Neutrophil (primary cell): ENCODE measurements around the gene SNAP23.

Source experiments
- H3K27ac ChIP-seq: fragments of 200-600 bp; sonication (generic); 2 replicates; pipeline ENCODE4 v1.5.1; 2016; ENCODE audit warnings: mild to moderate bottlenecking, moderate library complexity
- H3K27me3 ChIP-seq: fragments of 200-600 bp; sonication (generic); 2 replicates; pipeline ENCODE4 v1.6.0; 2016; ENCODE audit warnings: mild to moderate bottlenecking
- H3K36me3 ChIP-seq: fragments of 200-600 bp; sonication (generic); 2 replicates; pipeline ENCODE4 v1.5.1; 2017
- H3K4me1 ChIP-seq, 2 experiments: fragments of 200-600 bp in 1 of 2; sonication (generic) in 1 of 2; 1 replicate in 1 of 2; 2 replicates in 1 of 2; pipeline versions ENCODE4 v1.5.1 to v1.6.1; 2013 to 2016; ENCODE audit warnings: low read depth in 1 of 2, low read length in 1 of 2, mild to moderate bottlenecking in 1 of 2, moderate library complexity in 1 of 2; ENCODE audit not compliant: control insufficient read depth in 1 of 2, insufficient read depth in 1 of 2
- H3K4me3 ChIP-seq, 2 experiments: fragments of 200-600 bp in 1 of 2; sonication (generic) in 1 of 2; 1 replicate in 1 of 2; 2 replicates in 1 of 2; pipeline ENCODE4 v1.5.1; 2013 to 2016; ENCODE audit warnings: low read depth in 1 of 2, low read length in 1 of 2, mild to moderate bottlenecking in 1 of 2, moderate library complexity in 1 of 2
- H3K9me3 ChIP-seq: fragments of 200-600 bp; sonication (generic); 2 replicates; pipeline ENCODE4 v1.5.1; 2016
- TF ChIP-seq, protein P1 (sequence below): fragments of 200-600 bp; sonication (generic); IDR thresholded peaks from 2 replicates; pipeline ENCODE4 v1.5.1; 2016; ENCODE audit warnings: antibody characterized with exemption

The SNAP23 gene

GRCh38 chr15:42490291-42490670, 5.2 kb upstream of the SNAP23 start:
- Histone ChIP-seq H3K4me1 (peaks cover 68 to 70% of the 10 kb centered on the region in 2 experiments), H3K9me3 (no peaks in the 10 kb centered on the region), H3K4me3 (peak overlapping the region; percentile 91), H3K27me3 (no peaks in the 10 kb centered on the region), H3K36me3 (peaks cover 3% of the 10 kb centered on the region), H3K27ac (peak overlapping the region; percentile 95)
- TF ChIP-seq, protein P1, sequence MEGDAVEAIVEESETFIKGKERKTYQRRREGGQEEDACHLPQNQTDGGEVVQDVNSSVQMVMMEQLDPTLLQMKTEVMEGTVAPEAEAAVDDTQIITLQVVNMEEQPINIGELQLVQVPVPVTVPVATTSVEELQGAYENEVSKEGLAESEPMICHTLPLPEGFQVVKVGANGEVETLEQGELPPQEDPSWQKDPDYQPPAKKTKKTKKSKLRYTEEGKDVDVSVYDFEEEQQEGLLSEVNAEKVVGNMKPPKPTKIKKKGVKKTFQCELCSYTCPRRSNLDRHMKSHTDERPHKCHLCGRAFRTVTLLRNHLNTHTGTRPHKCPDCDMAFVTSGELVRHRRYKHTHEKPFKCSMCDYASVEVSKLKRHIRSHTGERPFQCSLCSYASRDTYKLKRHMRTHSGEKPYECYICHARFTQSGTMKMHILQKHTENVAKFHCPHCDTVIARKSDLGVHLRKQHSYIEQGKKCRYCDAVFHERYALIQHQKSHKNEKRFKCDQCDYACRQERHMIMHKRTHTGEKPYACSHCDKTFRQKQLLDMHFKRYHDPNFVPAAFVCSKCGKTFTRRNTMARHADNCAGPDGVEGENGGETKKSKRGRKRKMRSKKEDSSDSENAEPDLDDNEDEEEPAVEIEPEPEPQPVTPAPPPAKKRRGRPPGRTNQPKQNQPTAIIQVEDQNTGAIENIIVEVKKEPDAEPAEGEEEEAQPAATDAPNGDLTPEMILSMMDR = no peak

GRCh38 chr15:42490671-42491538, 4.5 kb upstream of the SNAP23 start, which contains the start of gene ZNF106:
Gene ZNF106 (minus strand): TSS chr15:42491141. CDS start chr15:42472289, 18,852 bp downstream.
- peak within 1 kb of the TSS; percentile 91 for H3K4me3 ChIP-seq
- peak within 1 kb of the TSS; percentile 95 for H3K27ac ChIP-seq
- H3K27me3 ChIP-seq = no peaks in the 10 kb centered on the region
- TF ChIP-seq, protein P1 = no peak
- H3K9me3 ChIP-seq = no peaks in the 10 kb centered on the region
- no peaks in the 10 kb centered on the region for H3K36me3 ChIP-seq
- H3K4me1 ChIP-seq = peaks cover 70 to 73% of the 10 kb centered on the region in 2 experiments

DNA sequence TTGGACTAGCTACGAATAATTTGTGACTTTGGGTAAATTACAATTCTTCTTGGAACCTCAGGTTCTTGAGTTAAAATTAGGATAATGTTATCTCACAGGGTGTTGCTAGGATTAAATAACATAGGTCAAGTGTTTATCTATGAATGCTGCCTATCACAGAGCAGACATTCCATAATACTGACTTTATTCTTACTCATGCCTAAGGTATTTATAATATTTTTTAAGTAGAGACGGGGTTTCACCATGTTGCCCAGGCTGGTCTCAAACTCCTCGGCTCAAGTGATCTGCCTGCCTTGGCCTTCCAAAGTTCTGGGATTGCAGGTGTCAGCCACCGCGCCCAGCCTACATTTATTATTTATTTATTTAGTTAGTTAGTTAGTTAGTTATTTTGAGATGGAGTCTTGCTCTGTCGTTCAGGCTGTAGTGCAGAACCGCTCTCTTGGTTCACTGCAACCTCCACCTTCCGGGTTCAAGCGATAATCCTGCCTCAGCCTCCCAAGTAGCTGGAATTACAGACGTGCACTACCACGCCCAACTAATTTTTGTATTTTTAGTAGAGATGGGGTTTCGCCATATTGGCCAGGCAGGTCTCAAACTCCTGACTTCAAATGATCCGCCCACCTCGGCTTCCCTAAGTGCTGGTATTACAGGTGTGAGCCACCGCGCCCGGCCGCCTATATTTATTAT, 3.8 kb upstream of the SNAP23 start:
- TF ChIP-seq, protein P1 = no peak
- H3K9me3 ChIP-seq = no peaks in the 10 kb centered on the region
- no peaks in the 10 kb centered on the region for H3K27me3 ChIP-seq
- H3K4me3 ChIP-seq = peak overlapping the region; percentile 91
- H3K27ac ChIP-seq = peak overlapping the region; percentile 95
- H3K4me1 ChIP-seq = peaks cover 77 to 80% of the 10 kb centered on the region in 2 experiments
- no peaks in the 10 kb centered on the region for H3K36me3 ChIP-seq

GRCh38 chr15:42493679-42494078, 1.8 kb upstream of the SNAP23 start:
- Histone ChIP-seq H3K36me3 (no peaks in the 10 kb centered on the region), H3K27me3 (no peaks in the 10 kb centered on the region), H3K4me3 (peak overlapping the region; percentile 76 to 83), H3K9me3 (no peaks in the 10 kb centered on the region), H3K27ac (peak overlapping the region; percentile 92), H3K4me1 (peaks cover 81 to 83% of the 10 kb centered on the region in 2 experiments)
- TF ChIP-seq, protein P1 = no peak

GRCh38 chr15:42494998-42495360, 455 bp upstream of the SNAP23 start:
- Histone ChIP-seq H3K4me1 (peaks cover 70 to 79% of the 10 kb centered on the region in 2 experiments), H3K27me3 (no peaks in the 10 kb centered on the region), H3K9me3 (no peaks in the 10 kb centered on the region), H3K36me3 (peaks cover 5% of the 10 kb centered on the region), H3K27ac (peak overlapping the region; percentile 92), H3K4me3 (peak overlapping the region; percentile 76 to 83)
- TF ChIP-seq, protein P1 = no peak
